ENCODE results near the gene CYSRT1. TPM values are rescaled to one million over a fixed set of nuclear protein-coding genes. Genes with fewer than 3 reads are reported as not detected.

The CYSRT1 gene
- total and polyA plus RNA-seq, 10 donors = 0.36 to 0.94 (median 0.64) TPM; not detected in 5

- no peak overlapping the region for H3K27ac ChIP-seq
- TF ChIP-seq POLR2AphosphoS5 (IDR thresholded peaks at IDR 0.05) (no peak), CTCF (IDR thresholded peaks at IDR 0.05 in 8 of 11, conservative IDR thresholded peaks at IDR 0.05 in 3 of 11) (no peak), POLR2A (IDR thresholded peaks at IDR 0.05) (no peak)
- no peak overlapping the region for H3K4me3 ChIP-seq
- 83 to 89% (median 84%) methylated on average over 23 to 40 of the region's 40 CpGs for WGBS, 5 donors
- intact Hi-C loops (cut with DNase I; ENCODE audit: low total_unique reads) = no loop called here
- no peaks in the 10 kb centered on the region for H3K36me3 ChIP-seq
- H3K9me3 ChIP-seq = no peaks in the 10 kb centered on the region
- peaks cover 11 to 44% (median 36%) of the 10 kb centered on the region in 6 donors for H3K4me1 ChIP-seq
- DNase-seq = no peak
- H3K27me3 ChIP-seq (replicated peaks in 1 of 7) = peaks cover 0 to 76% (median 41%) of the 10 kb centered on the region in 7 donors
Observed at GRCh38 chr9:137233143-137233980, 8.4 kb downstream of the CYSRT1 start.

- TF ChIP-seq POLR2AphosphoS5 (IDR thresholded peaks at IDR 0.05) (peak in 1 of 3 donors; percentile 35), POLR2A (IDR thresholded peaks at IDR 0.05) (no peak), CTCF (IDR thresholded peaks at IDR 0.05 in 8 of 11, conservative IDR thresholded peaks at IDR 0.05 in 3 of 11) (no peak)
- H3K4me3 ChIP-seq = no peak overlapping the region
- H3K27me3 ChIP-seq (replicated peaks in 1 of 7) = peaks cover 0 to 68% (median 32%) of the 10 kb centered on the region in 7 donors
- no peaks in the 10 kb centered on the region for H3K9me3 ChIP-seq
- DNase-seq = no peak
- peaks cover 11 to 53% (median 44%) of the 10 kb centered on the region in 6 donors for H3K4me1 ChIP-seq
- no peak overlapping the region for H3K27ac ChIP-seq
- WGBS, 5 donors = 60 to 77% (median 70%) methylated on average over 17 to 40 of the region's 40 CpGs
- no peaks in the 10 kb centered on the region for H3K36me3 ChIP-seq
- intact Hi-C loops (cut with DNase I; ENCODE audit: low total_unique reads) = no loop called here
Observed at GRCh38 chr9:137234055-137234697, 9.2 kb downstream of the CYSRT1 start.

- WGBS, 5 donors = 65 to 76% (median 68%) methylated on average over 16 to 18 of the region's 18 CpGs
- Histone ChIP-seq H3K4me1 (peaks cover 15 to 60% (median 51%) of the 10 kb centered on the region in 6 donors), H3K9me3 (no peaks in the 10 kb centered on the region), H3K27ac (no peak overlapping the region), H3K4me3 (no peak overlapping the region), H3K27me3 (replicated peaks in 1 of 7) (peaks cover 0 to 61% (median 25%) of the 10 kb centered on the region in 7 donors), H3K36me3 (no peaks in the 10 kb centered on the region)
- no peak for TF ChIP-seq POLR2A (IDR thresholded peaks at IDR 0.05)
- no peak for TF ChIP-seq POLR2AphosphoS5 (IDR thresholded peaks at IDR 0.05)
- no peak for TF ChIP-seq CTCF (IDR thresholded peaks at IDR 0.05 in 8 of 11, conservative IDR thresholded peaks at IDR 0.05 in 3 of 11)
- DNase-seq = no peak
- intact Hi-C loops (cut with DNase I; ENCODE audit: low total_unique reads) = no loop called here
Observed at GRCh38 chr9:137234758-137235423, 9.9 kb downstream of the CYSRT1 start.

Data from spleen (tissue), 11 donors.